Measurements from ENCODE around the gene KNL1. TPM values are rescaled to one million over a fixed set of nuclear protein-coding genes. Genes with fewer than 3 reads are reported as not detected.
"Not testable (repeated sequence)": the region's sequence is repeated elsewhere in the genome, so short reads cannot be mapped to it uniquely, and the experiment has no call there.

Gene KNL1
- total RNA-seq, 1 experiment from 2014 or later: 9.9 TPM

- in situ Hi-C loops (cut with HindIII; ENCODE audit: low pct_unique_long_range_greater_than_20kb, low sequenced_read_pairs): no loop called here
- DNase-seq (ENCODE audit: low read depth): no peak
Observed at GRCh38 chr15:40575113-40575512, 18.9 kb upstream of the KNL1 start.

GRCh38 chr15:40576914-40577313, 17.1 kb upstream of the KNL1 start:
- in situ Hi-C loops (cut with HindIII; ENCODE audit: low pct_unique_long_range_greater_than_20kb, low sequenced_read_pairs); DNase-seq (ENCODE audit: low read depth): not testable (repeated sequence)

- no peak for DNase-seq (ENCODE audit: low read depth)
- in situ Hi-C loops (cut with HindIII; ENCODE audit: low pct_unique_long_range_greater_than_20kb, low sequenced_read_pairs): no loop called here
Observed at GRCh38 chr15:40578892-40579291, 15.2 kb upstream of the KNL1 start.

GRCh38 chr15:40581796-40582195, 12.3 kb upstream of the KNL1 start:
- DNase-seq (ENCODE audit: low read depth): peak; percentile 25
- in situ Hi-C loops (cut with HindIII; ENCODE audit: low pct_unique_long_range_greater_than_20kb, low sequenced_read_pairs): not testable (repeated sequence)

- in situ Hi-C loops (cut with HindIII; ENCODE audit: low pct_unique_long_range_greater_than_20kb, low sequenced_read_pairs): no loop called here
- peak; percentile 85 for DNase-seq (ENCODE audit: low read depth)
Observed at GRCh38 chr15:40582726-40583246, 11.3 kb upstream of the KNL1 start.

- DNase-seq (ENCODE audit: low read depth): no peak
- in situ Hi-C loops (cut with HindIII; ENCODE audit: low pct_unique_long_range_greater_than_20kb, low sequenced_read_pairs): no loop called here
Observed at GRCh38 chr15:40584191-40584590, 9.9 kb upstream of the KNL1 start.

- DNase-seq (ENCODE audit: low read depth): no peak
- in situ Hi-C loops (cut with HindIII; ENCODE audit: low pct_unique_long_range_greater_than_20kb, low sequenced_read_pairs): no loop called here
Observed at GRCh38 chr15:40590667-40591050, 3.4 kb upstream of the KNL1 start.

- DNase-seq (ENCODE audit: low read depth): no peak
- in situ Hi-C loops (cut with HindIII; ENCODE audit: low pct_unique_long_range_greater_than_20kb, low sequenced_read_pairs): no loop called here
Observed at GRCh38 chr15:40591389-40591788, 2.7 kb upstream of the KNL1 start.

GRCh38 chr15:40593165-40593564, 884 bp upstream of the KNL1 start:
- DNase-seq (ENCODE audit: low read depth): no peak
- in situ Hi-C loops (cut with HindIII; ENCODE audit: low pct_unique_long_range_greater_than_20kb, low sequenced_read_pairs): no loop called here

GRCh38 chr15:40594429-40594836, 384 bp downstream of the KNL1 start:
- DNase-seq (ENCODE audit: low read depth): no peak
- in situ Hi-C loops (cut with HindIII; ENCODE audit: low pct_unique_long_range_greater_than_20kb, low sequenced_read_pairs): no loop called here

- no peak for DNase-seq (ENCODE audit: low read depth)
- in situ Hi-C loops (cut with HindIII; ENCODE audit: low pct_unique_long_range_greater_than_20kb, low sequenced_read_pairs): no loop called here
Observed at GRCh38 chr15:40595219-40595618, 1.2 kb downstream of the KNL1 start.

GRCh38 chr15:40595773-40596172, 1.7 kb downstream of the KNL1 start:
- no peak for DNase-seq (ENCODE audit: low read depth)
- in situ Hi-C loops (cut with HindIII; ENCODE audit: low pct_unique_long_range_greater_than_20kb, low sequenced_read_pairs): no loop called here

GRCh38 chr15:40597024-40597423, 3.0 kb downstream of the KNL1 start:
- no peak for DNase-seq (ENCODE audit: low read depth)
- in situ Hi-C loops (cut with HindIII; ENCODE audit: low pct_unique_long_range_greater_than_20kb, low sequenced_read_pairs): no loop called here

- in situ Hi-C loops (cut with HindIII; ENCODE audit: low pct_unique_long_range_greater_than_20kb, low sequenced_read_pairs): no loop called here
- DNase-seq (ENCODE audit: low read depth): no peak
Observed at GRCh38 chr15:40598126-40598525, 4.1 kb downstream of the KNL1 start.

GRCh38 chr15:40598672-40599071, 4.6 kb downstream of the KNL1 start:
- no peak for DNase-seq (ENCODE audit: low read depth)
- in situ Hi-C loops (cut with HindIII; ENCODE audit: low pct_unique_long_range_greater_than_20kb, low sequenced_read_pairs): no loop called here

- in situ Hi-C loops (cut with HindIII; ENCODE audit: low pct_unique_long_range_greater_than_20kb, low sequenced_read_pairs): no loop called here
- no peak for DNase-seq (ENCODE audit: low read depth)
Observed at GRCh38 chr15:40600956-40601355, 6.9 kb downstream of the KNL1 start.

GRCh38 chr15:40603935-40604334, 9.9 kb downstream of the KNL1 start:
- no peak for DNase-seq (ENCODE audit: low read depth)
- in situ Hi-C loops (cut with HindIII; ENCODE audit: low pct_unique_long_range_greater_than_20kb, low sequenced_read_pairs): no loop called here

- in situ Hi-C loops (cut with HindIII; ENCODE audit: low pct_unique_long_range_greater_than_20kb, low sequenced_read_pairs): no loop called here
- no peak for DNase-seq (ENCODE audit: low read depth)
Observed at GRCh38 chr15:40613080-40613479, 19.0 kb downstream of the KNL1 start.

- in situ Hi-C loops (cut with HindIII; ENCODE audit: low pct_unique_long_range_greater_than_20kb, low sequenced_read_pairs): no loop called here
Observed at GRCh38 chr15:40618023-40618422, 24.0 kb downstream of the KNL1 start.

GRCh38 chr15:40618906-40619305, 24.9 kb downstream of the KNL1 start:
- no peak for DNase-seq (ENCODE audit: low read depth)
- in situ Hi-C loops (cut with HindIII; ENCODE audit: low pct_unique_long_range_greater_than_20kb, low sequenced_read_pairs): no loop called here

More at GRCh38 chr15:40618023-40618422, 24.0 kb downstream of the KNL1 start:
- no peak for DNase-seq (ENCODE audit: low read depth)

GRCh38 chr15:40623361-40623760, 29.3 kb downstream of the KNL1 start:
- in situ Hi-C loops (cut with HindIII; ENCODE audit: low pct_unique_long_range_greater_than_20kb, low sequenced_read_pairs): no loop called here
- no peak for DNase-seq (ENCODE audit: low read depth)

All from Caki2 (cell line).